ENCODE measurements around the gene ATXN1.

ATXN1 gene

DNA sequence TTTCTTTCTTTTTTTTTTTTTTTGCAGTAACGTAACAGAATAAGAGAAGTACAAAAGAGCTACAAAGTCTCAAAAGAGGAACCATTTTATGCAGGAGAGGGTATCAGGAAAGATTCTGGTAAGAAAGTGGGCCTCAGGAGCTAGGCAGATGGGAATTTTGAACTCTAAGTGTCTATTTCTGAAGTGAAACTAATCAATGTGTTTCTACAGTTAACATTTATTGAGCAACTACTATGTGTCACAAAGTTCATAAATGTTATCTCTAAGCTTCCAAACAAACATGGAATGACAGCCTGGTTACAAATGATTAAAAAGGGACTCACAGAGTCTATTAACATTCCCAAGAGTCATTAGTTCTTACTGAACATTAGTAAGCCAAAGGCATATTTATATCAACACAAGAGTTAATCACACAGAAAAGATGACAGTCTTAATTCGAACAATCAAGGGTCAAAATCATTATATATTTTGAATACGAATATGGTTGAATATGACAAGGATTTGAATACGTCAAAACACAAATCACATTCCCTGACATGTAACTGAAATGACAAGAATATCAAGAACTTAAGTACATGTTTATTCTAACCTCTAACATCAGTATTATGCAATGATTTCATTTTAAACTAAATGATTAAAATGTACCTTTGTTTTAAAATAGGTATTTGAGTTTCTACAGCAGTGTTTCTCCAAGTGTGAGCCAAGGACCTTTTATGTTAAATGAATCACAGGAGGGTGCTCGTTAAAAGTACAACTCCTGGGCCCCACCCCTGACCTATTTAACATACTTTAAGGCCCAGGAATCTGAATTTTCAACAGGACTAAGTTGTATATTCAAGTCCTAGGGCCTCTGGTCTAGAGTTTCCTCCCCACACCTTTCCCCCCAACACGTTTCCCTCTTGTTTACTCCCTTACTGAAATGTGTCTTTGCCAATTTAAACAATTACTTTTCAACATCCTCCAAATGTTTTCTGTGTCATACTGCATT, 89.7 kb downstream of the ATXN1 start:
- H3K36me3 ChIP-seq (ENCODE audit: control insufficient read depth, insufficient read depth, low read length) = no peaks in the 10 kb centered on the region
- DNase-seq (ENCODE audit: extremely low read depth, insufficient read length) = no peak
- no peaks in the 10 kb centered on the region for H3K27me3 ChIP-seq (replicated peaks; ENCODE audit: control insufficient read depth, insufficient read depth, low read length)
- no peak overlapping the region for H3K4me3 ChIP-seq (replicated peaks; ENCODE audit: low read depth, low read length)
- TF ChIP-seq, protein P1, sequence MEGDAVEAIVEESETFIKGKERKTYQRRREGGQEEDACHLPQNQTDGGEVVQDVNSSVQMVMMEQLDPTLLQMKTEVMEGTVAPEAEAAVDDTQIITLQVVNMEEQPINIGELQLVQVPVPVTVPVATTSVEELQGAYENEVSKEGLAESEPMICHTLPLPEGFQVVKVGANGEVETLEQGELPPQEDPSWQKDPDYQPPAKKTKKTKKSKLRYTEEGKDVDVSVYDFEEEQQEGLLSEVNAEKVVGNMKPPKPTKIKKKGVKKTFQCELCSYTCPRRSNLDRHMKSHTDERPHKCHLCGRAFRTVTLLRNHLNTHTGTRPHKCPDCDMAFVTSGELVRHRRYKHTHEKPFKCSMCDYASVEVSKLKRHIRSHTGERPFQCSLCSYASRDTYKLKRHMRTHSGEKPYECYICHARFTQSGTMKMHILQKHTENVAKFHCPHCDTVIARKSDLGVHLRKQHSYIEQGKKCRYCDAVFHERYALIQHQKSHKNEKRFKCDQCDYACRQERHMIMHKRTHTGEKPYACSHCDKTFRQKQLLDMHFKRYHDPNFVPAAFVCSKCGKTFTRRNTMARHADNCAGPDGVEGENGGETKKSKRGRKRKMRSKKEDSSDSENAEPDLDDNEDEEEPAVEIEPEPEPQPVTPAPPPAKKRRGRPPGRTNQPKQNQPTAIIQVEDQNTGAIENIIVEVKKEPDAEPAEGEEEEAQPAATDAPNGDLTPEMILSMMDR (IDR thresholded peaks at IDR 0.05; ENCODE audit: insufficient read depth, low read length, poor library complexity, severe bottlenecking) = no peak

GRCh38 chr6:16670617-16671051, 90.6 kb downstream of the ATXN1 start:
- Histone ChIP-seq H3K27me3 (replicated peaks; ENCODE audit: control insufficient read depth, insufficient read depth, low read length) (no peaks in the 10 kb centered on the region), H3K4me3 (replicated peaks; ENCODE audit: low read depth, low read length) (no peak overlapping the region), H3K36me3 (ENCODE audit: control insufficient read depth, insufficient read depth, low read length) (no peaks in the 10 kb centered on the region)
- TF ChIP-seq, protein P1 (IDR thresholded peaks at IDR 0.05; ENCODE audit: insufficient read depth, low read length, poor library complexity, severe bottlenecking) = no peak
- DNase-seq (ENCODE audit: extremely low read depth, insufficient read length) = peak; percentile 68

GRCh38 chr6:16670183-16670582, 91.1 kb downstream of the ATXN1 start:
- H3K4me3 ChIP-seq (replicated peaks; ENCODE audit: low read depth, low read length) = no peak overlapping the region
- TF ChIP-seq, protein P1 (IDR thresholded peaks at IDR 0.05; ENCODE audit: insufficient read depth, low read length, poor library complexity, severe bottlenecking) = no peak
- H3K27me3 ChIP-seq (replicated peaks; ENCODE audit: control insufficient read depth, insufficient read depth, low read length) = no peaks in the 10 kb centered on the region
- peak; percentile 60 for DNase-seq (ENCODE audit: extremely low read depth, insufficient read length)
- no peaks in the 10 kb centered on the region for H3K36me3 ChIP-seq (ENCODE audit: control insufficient read depth, insufficient read depth, low read length)

DNA sequence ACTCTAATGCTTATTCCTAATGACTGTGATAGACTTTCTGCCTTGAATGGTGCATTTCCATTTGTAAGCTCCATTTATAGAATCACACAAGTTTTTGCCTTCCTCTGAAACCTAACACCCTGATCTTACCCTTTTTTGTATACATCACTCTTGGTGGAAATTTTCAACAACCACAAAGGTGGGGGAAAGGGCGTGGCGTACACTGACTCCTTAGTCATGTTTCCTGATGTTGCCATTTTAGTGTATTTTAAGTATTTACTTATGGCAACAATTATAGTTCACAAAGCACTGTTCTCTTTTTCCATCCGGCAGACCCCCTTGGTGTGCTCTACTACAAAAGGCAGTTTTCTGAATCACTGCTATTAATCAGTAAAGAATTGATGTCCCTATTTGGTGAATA, 92.0 kb downstream of the ATXN1 start:
- no peaks in the 10 kb centered on the region for H3K27me3 ChIP-seq (replicated peaks; ENCODE audit: control insufficient read depth, insufficient read depth, low read length)
- DNase-seq (ENCODE audit: extremely low read depth, insufficient read length) = peak; percentile 48
- H3K4me3 ChIP-seq (replicated peaks; ENCODE audit: low read depth, low read length) = no peak overlapping the region
- TF ChIP-seq, protein P1 (IDR thresholded peaks at IDR 0.05; ENCODE audit: insufficient read depth, low read length, poor library complexity, severe bottlenecking) = no peak
- H3K36me3 ChIP-seq (ENCODE audit: control insufficient read depth, insufficient read depth, low read length) = no peaks in the 10 kb centered on the region

DNA sequence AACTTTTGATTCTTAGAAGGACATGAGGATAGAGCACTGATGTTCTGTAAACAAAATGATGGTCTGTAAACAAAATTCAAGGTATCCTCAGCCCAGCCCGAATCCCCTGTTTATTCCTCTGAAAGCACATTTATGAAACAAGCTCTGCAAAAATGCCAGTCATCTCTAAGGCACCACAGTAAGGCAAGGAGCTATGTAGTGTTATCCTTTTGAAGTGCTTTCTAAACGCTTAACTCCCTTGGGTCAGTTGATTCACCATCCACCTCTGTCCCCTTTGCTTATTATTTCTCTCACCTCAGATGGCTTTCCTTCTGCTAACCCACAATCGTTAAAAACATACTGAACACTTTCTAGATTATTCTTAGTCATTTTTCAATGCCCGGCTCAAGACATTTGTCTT, 93.8 kb downstream of the ATXN1 start:
- no peaks in the 10 kb centered on the region for H3K27me3 ChIP-seq (replicated peaks; ENCODE audit: control insufficient read depth, insufficient read depth, low read length)
- no peaks in the 10 kb centered on the region for H3K36me3 ChIP-seq (ENCODE audit: control insufficient read depth, insufficient read depth, low read length)
- DNase-seq (ENCODE audit: extremely low read depth, insufficient read length) = no peak
- H3K4me3 ChIP-seq (replicated peaks; ENCODE audit: low read depth, low read length) = no peak overlapping the region
- TF ChIP-seq, protein P1 (IDR thresholded peaks at IDR 0.05; ENCODE audit: insufficient read depth, low read length, poor library complexity, severe bottlenecking) = no peak
